Body of pancreas (tissue), 4 donors: Measurements from ENCODE around the gene STARD9.

Source experiments
- CTCF ChIP-seq, 7 experiments: fragments of 450-650 bp in 4 of 7; fragments of 200-600 bp in 3 of 7; sonication (generic) in 3 of 7; IDR thresholded peaks; one replicate each; pipeline ENCODE4 v1.5.1; 2016 to 2019; ENCODE audit warnings: antibody characterized with exemption in 7 of 7
- POLR2A ChIP-seq, 3 donors: fragments of 450-650 bp; IDR thresholded peaks; one replicate each; pipeline ENCODE4 v1.6.1; 2016; ENCODE audit warnings: antibody characterized with exemption in 3 of 3, mild to moderate bottlenecking in 2 of 3

GRCh38 chr15:42640109-42640508 is 64.7 kb downstream of the STARD9 start:
- no peak for TF ChIP-seq CTCF (IDR thresholded peaks at IDR 0.05)
- TF ChIP-seq POLR2A (IDR thresholded peaks at IDR 0.05): no peak
